HG02763 (cell line): ENCODE measurements around the gene HOXD9.

Experiments used
- ATAC-seq: cut with Tn5 transposase; IDR thresholded peaks from one replicate; pipeline ENCODE4 v1.9.1; 2021; ENCODE audit warnings: mild to moderate bottlenecking, moderate library complexity; ENCODE audit not compliant: unreplicated experiment

HOXD9 gene

GRCh38 chr2:176110415-176111308 is 11.9 kb upstream of the HOXD9 start:
- ATAC-seq: no peak

DNA sequence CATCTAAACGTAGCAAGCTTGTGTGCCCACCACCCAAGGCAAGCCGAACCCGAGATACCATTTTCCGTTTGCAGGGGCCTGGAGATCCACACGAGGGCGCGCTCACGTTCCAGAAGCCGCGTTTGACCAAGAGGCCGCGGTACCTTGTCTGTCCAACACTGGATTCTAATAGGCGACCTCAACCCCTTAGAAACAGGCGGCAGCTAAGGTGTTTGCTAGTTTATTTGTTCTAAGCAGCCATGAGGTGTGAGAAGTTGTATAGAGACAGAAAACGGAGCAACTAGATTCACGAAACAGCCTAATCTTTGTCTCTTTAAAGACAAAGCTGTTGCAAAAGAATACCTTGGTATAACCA is 11.2 kb upstream of the HOXD9 start:
- no peak for ATAC-seq

DNA sequence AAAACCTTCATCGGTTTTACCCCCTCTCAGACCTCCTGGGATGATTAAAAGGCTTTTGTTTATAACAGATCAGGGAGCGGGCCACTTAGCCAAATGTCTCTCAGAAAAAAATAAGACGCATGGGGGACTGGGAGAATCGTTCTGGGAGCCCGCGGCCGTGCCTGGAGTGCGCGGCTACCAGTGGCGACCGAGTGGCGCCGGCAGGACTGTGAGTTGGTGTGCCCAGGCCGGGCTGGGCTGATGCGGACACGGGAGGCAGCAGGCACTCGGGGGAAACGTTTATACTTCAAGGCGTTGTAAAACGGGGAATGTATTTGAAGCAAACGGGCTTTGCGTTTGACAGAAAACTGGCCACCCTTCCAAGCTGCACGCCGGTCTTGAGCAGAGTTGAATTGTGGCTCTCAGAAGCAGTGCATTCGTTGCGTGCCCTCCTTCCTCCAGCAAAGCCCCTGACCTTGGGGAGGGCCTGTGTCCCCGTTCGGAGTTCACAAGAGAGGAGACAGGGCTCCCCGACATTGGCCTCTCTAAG is 10.6 kb upstream of the HOXD9 start:
- ATAC-seq: no peak

DNA sequence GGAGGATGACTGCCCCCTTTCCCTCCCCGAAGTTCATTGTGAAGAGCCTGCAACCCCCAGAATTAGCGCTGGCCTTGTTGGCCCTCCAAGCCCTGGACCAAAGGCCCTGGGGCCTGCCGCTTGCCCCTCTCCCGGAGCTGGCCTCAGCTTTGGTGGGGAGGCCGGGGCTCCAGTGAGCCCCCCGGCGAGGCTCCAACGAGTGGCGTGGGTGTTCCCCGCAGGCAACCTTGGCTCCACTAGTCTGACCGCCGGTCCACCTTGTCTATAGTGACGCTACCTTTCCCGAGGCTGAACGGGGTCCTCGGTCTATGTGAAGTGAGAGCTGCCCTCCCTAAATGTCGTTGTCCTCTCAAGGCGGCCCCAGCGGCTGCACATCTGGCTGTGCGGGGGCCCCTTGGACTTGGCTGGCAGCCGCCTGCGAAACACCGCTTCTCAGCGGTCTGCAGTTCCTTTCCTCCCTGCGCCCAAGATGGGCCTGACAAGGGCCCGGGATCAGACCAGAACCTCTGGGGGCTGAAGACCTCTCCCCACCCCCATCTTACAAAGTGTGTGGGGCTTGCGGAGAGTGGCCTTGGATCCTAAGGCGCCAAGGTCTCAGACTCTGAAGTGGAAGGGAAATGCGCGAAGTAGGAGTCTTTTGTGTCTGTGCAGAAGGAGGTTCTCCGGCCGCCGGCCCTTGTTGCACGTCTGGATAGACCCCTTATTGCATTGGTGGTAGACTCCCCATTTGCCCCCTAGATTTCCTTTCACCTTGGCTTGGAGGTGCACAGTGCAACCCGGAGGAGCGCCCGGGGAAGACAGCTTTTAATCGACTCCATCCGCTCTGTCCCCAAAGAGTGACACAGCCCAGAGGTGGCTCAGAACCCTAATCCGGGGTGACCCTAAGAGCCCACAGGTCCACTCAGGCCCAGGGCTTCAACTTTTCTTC is 9.9 kb upstream of the HOXD9 start:
- ATAC-seq: no peak

- no peak for ATAC-seq
These were observed 8.2 kb upstream of the HOXD9 start for GRCh38 chr2:176114120-176114929.

DNA sequence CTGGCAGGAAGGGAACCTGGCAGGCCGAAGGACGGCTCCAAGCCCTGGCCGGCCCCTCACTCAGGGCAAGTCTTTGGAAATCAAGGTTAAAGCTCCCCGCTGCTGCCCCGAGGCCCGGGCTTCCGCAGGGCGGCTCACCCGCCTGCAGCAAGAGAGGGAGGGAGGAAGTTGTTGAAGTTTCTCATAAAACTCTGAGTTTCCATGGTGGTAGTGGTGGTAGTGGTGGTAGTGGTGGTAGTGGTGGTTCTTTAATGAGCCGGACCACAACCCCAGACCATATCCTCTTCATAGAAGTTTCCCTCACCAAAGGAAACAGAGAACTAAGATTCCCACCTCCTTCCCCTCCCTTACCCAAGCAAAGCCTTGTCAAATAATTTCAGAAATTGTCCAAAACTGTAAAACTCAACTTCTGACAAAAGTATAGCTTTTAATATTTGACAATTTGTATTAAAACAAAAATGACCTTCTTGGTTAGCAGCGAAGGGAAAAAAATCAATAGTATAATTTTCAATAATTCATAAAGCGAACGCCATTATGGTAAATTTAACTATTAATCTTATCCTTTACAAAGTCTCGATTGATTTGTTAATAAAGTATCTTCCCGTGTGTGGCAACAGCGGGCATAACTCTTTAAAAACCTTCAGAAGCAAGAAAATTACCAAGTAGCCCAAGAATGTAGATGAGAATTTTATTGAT is 7.4 kb upstream of the HOXD9 start:
- no peak for ATAC-seq

GRCh38 chr2:176115883-176116813 is 6.4 kb upstream of the HOXD9 start, which contains the start of gene HOXD10:
TSS of gene HOXD10 (plus strand) at chr2:176116778. CDS start at chr2:176116834, 56 bp downstream.
- ATAC-seq: no peak

GRCh38 chr2:176117162-176117822 is 5.2 kb upstream of the HOXD9 start:
- no peak for ATAC-seq

GRCh38 chr2:176117823-176118371 is 4.6 kb upstream of the HOXD9 start:
- ATAC-seq: no peak

DNA sequence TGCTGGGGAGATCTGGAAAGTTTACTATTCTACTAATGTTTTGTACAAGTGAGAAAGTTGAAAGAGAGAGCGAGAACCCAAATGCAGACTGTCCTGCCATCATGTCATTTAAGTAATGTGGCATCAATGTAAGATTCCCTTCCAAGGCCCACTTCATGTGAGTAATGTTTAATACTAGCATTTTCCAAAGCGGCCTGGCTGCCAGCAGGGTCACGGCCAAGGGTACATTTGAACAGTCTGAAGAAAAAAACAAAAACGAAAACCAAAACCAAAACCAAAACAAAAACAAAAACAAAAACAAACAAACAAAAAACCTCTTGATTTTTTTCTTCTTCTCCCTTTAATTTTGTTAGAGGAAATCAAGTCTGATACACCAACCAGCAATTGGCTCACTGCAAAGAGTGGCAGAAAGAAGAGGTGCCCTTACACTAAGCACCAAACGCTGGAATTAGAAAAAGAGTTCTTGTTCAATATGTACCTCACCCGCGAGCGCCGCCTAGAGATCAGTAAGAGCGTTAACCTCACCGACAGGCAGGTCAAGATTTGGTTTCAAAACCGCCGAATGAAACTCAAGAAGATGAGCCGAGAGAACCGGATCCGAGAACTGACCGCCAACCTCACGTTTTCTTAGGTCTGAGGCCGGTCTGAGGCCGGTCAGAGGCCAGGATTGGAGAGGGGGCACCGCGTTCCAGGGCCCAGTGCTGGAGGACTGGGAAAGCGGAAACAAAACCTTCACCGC is 3.7 kb upstream of the HOXD9 start:
- ATAC-seq: no peak

DNA sequence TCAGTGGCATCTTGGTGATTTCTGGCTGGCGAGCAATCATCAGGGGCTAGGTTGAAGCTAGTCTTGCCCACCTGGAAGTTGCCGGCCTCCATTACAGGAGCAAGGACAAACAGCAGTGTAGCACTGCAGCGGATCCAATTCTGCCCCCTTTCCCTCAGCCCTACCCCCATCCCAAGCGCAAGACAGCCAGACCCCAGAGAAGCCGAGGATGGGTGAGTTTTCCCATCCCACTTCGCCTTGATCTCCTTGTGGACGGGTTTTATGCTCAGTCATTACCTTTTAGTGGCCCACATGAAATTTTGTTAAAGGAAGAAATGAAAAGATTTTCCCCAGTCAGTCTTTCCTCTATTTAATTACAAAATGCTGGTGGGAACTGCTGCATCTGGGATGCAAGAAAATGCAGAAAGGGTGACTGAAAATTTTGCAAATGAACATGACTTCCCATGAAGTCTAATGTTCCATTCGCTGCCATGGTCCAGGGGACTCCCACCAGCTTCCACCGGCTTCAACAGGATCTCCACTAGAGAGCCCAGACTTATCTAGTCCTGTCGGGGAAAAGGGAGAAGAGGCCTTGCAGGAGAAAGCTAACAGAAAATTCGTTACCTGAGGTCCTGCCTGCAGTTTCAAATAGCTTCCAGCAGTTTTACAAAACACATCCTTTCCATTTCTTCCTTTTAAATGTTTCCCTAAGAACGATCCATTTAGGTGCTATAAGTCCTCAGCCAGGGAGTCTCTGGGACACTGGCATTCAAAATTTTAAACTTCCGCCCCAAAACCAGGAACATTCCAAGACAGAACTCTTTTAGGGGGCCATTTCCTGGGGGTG is 1.9 kb upstream of the HOXD9 start:
- no peak for ATAC-seq

GRCh38 chr2:176121190-176122051 is 1.1 kb upstream of the HOXD9 start:
- no peak for ATAC-seq

DNA sequence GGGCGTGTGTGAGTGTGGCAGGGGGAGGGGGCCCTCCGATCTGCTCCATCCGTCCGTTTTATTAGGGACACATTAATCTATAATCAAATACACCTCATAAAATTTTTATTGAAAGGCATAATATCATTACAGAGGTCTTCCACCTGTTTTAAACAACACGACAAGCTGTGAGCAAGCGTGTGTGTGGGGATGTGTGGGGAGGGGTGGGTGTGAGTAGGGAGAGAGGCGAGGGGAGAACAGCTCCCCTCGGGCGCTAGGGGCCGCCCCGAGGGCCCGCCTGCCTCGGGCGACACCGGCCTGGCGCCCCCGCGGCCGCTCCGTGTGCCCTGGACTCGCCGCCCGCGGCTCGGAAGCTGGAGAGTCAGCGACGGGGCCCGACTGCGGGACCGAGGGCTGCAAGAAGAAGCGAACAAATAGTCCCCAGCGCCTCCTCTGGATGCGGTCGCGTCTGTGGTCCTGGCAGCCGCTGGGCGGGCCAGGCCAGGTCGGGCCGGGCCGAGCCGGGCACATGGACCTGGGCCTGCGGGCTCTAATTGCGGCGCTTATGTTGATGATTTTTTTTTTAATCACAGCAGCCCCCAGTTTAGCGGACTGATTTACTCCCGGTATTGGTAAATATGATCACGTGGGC is 352 bp upstream of the HOXD9 start:
- no peak for ATAC-seq

- no peak for ATAC-seq
These were observed 1.0 kb downstream of the HOXD9 start for GRCh38 chr2:176123411-176124109.
